HuH-7.5 (cell line): ENCODE data around the gene PRDM5.

Experiments used
- DNase-seq: peaks from one replicate; pipeline ENCODE4 v3.0.0; 2011; ENCODE audit warnings: low spot score

The PRDM5 gene

GRCh38 chr4:120855307-120856001 lies 67.1 kb downstream of the PRDM5 start:
- DNase-seq, result no peak

- DNase-seq, result no peak
These were observed 69.2 kb downstream of the PRDM5 start for GRCh38 chr4:120853161-120853935.

- DNase-seq, result no peak
These were observed 72.4 kb downstream of the PRDM5 start for GRCh38 chr4:120850018-120850599.

- no peak for DNase-seq
These were observed 75.4 kb downstream of the PRDM5 start for GRCh38 chr4:120847019-120847582.

GRCh38 chr4:120844528-120844921 lies 78.0 kb downstream of the PRDM5 start:
- DNase-seq, result no peak

GRCh38 chr4:120843849-120844527 lies 78.5 kb downstream of the PRDM5 start:
- DNase-seq, result peak; percentile 3

- no peak for DNase-seq
These were observed 80.5 kb downstream of the PRDM5 start for GRCh38 chr4:120842031-120842430.

- DNase-seq, result no peak
These were observed 80.9 kb downstream of the PRDM5 start for GRCh38 chr4:120841580-120841979.

GRCh38 chr4:120839974-120840751 lies 82.4 kb downstream of the PRDM5 start:
- no peak for DNase-seq

- no peak for DNase-seq
These were observed 83.1 kb downstream of the PRDM5 start for GRCh38 chr4:120839334-120839973.

GRCh38 chr4:120838784-120839183 lies 83.7 kb downstream of the PRDM5 start:
- no peak for DNase-seq

- no peak for DNase-seq
These were observed 84.9 kb downstream of the PRDM5 start for GRCh38 chr4:120837656-120838055.

- no peak for DNase-seq
These were observed 87.2 kb downstream of the PRDM5 start for GRCh38 chr4:120835342-120835741.

GRCh38 chr4:120830204-120830603 lies 92.3 kb downstream of the PRDM5 start:
- no peak for DNase-seq

GRCh38 chr4:120829113-120829831 lies 93.3 kb downstream of the PRDM5 start:
- DNase-seq, result no peak

GRCh38 chr4:120826853-120827252 lies 95.7 kb downstream of the PRDM5 start:
- DNase-seq, result no peak

- DNase-seq, result no peak
These were observed 96.1 kb downstream of the PRDM5 start for GRCh38 chr4:120826449-120826848.

GRCh38 chr4:120824946-120825345 lies 97.6 kb downstream of the PRDM5 start:
- no peak for DNase-seq

GRCh38 chr4:120821977-120822376 lies 100.5 kb downstream of the PRDM5 start:
- no peak for DNase-seq

- DNase-seq, result no peak
These were observed 101.5 kb downstream of the PRDM5 start for GRCh38 chr4:120821029-120821428.
